PC-3 (cell line): Measurements from ENCODE around the gene TAF11L14. TPM values are rescaled to one million over a fixed set of nuclear protein-coding genes. Genes with fewer than 3 reads are reported as not detected.
"Not testable (repeated sequence)": the region's sequence is repeated elsewhere in the genome, so short reads cannot be mapped to it uniquely, and the experiment has no call there.

Source experiments
- ATAC-seq: fragments of 200-7000 bp; cut with Tn5 transposase; 2 replicates; pipeline ENCODE4 v1.9.1; 2020; ENCODE audit warnings: mild to moderate bottlenecking, moderate library complexity
- BruUV-seq: library from RNA; stranded (reverse); fragments of 400-500 nt; replicated peaks from 2 replicates; lab custom pipeline; 2021; lab: Mats Ljungman, UMichigan
- CTCF ChIA-PET: fragments of 300-600 bp; sonication (Branson Sonifier 250); formaldehyde crosslinking; loops from one replicate; lab custom pipeline; 2022; ENCODE audit warnings: antibody characterized with exemption; lab: Charles Lee
- POLR2A ChIA-PET: fragments of 300-600 bp; sonication (Branson Sonifier 250); formaldehyde crosslinking; loops from one replicate; lab custom pipeline; 2022; ENCODE audit warnings: antibody characterized with exemption; ENCODE audit not compliant: unreplicated experiment; lab: Charles Lee
- DNase-seq: peaks from one replicate; pipeline ENCODE4 v3.0.0-alpha.2; 2015
- H2AFZ ChIP-seq: fragments of 300-600 bp; sonication (generic); 2 replicates; pipeline ENCODE4 v1.6.0; 2016; ENCODE audit warnings: antibody characterized with exemption, low read length
- H3F3A ChIP-seq: fragments of 300-600 bp; sonication (generic); one replicate; pipeline ENCODE4 v1.6.0; 2017; ENCODE audit warnings: antibody characterized with exemption, low read length, control low read depth, mild to moderate bottlenecking; ENCODE audit not compliant: unreplicated experiment
- H3K27ac ChIP-seq: fragments of 300-600 bp; sonication (generic); 2 replicates; pipeline ENCODE4 v1.5.1; 2016; ENCODE audit warnings: mild to moderate bottlenecking, low read length
- H3K27me3 ChIP-seq: fragments of 300-600 bp; sonication (generic); 2 replicates; pipeline ENCODE4 v1.6.1; 2016; ENCODE audit warnings: low read length, mixed read lengths
- H3K36me3 ChIP-seq: fragments of 300-600 bp; sonication (generic); 2 replicates; pipeline ENCODE4 v1.6.1; 2016; ENCODE audit warnings: low read depth, mixed run types, low read length, mixed read lengths
- H3K4me1 ChIP-seq: fragments of 300-600 bp; sonication (generic); 2 replicates; pipeline ENCODE4 v1.5.1; 2016; ENCODE audit warnings: low read length; ENCODE audit not compliant: insufficient read depth
- H3K4me2 ChIP-seq: fragments of 300-600 bp; sonication (generic); 2 replicates; pipeline ENCODE4 v1.6.0; 2016; ENCODE audit warnings: low read length
- H3K4me3 ChIP-seq: fragments of 300-600 bp; sonication (generic); 2 replicates; pipeline ENCODE4 v1.5.1; 2016; ENCODE audit warnings: mild to moderate bottlenecking, low read length, mixed read lengths
- H3K79me2 ChIP-seq: fragments of 300-600 bp; sonication (generic); 2 replicates; pipeline ENCODE4 v1.6.1; 2017; ENCODE audit warnings: low read length, mixed read lengths
- H3K9ac ChIP-seq: fragments of 300-600 bp; sonication (generic); 2 replicates; pipeline ENCODE4 v1.6.0; 2016; ENCODE audit warnings: mild to moderate bottlenecking, low read length
- H3K9me2 ChIP-seq: fragments of 300-600 bp; sonication (generic); replicated peaks from 2 replicates; pipeline ENCODE4 v1.6.1; 2016; ENCODE audit warnings: mixed run types, low read length, mixed read lengths
- H3K9me3 ChIP-seq: fragments of 300-600 bp; sonication (generic); 2 replicates; pipeline ENCODE4 v1.6.1; 2016; ENCODE audit warnings: low read length, mixed read lengths
- H4K20me1 ChIP-seq: fragments of 300-600 bp; sonication (generic); 2 replicates; pipeline ENCODE4 v1.6.1; 2016; ENCODE audit warnings: low read length, mixed read lengths
- EZH2 ChIP-seq: fragments of 300-600 bp; sonication (generic); IDR thresholded peaks from one replicate; pipeline ENCODE4 v1.6.1; 2017; ENCODE audit warnings: antibody characterized with exemption, mild to moderate bottlenecking, low read length; ENCODE audit not compliant: unreplicated experiment
- EZH2phosphoT487 ChIP-seq: fragments of 300-600 bp; sonication (generic); IDR thresholded peaks from 2 replicates; pipeline ENCODE4 v1.6.1; 2018; ENCODE audit warnings: mild to moderate bottlenecking, antibody characterized with exemption, low read length, borderline replicate concordance
- intact Hi-C: fragments of 100-400 bp; cut with micrococcal nuclease; formaldehyde crosslinking; loops from 2 replicates; pipeline ENCODE4 v1.9.0; 2023
- total RNA-seq: library from RNA; depleted of rRNA; stranded (reverse); fragments of >200 nt; gene quantifications from 2 replicates; pipeline ENCODE4 v1.2.3, GENCODE V29; 2014
- TF ChIP-seq, protein P1 (sequence below): fragments of 300-600 bp; sonication (generic); conservative IDR thresholded peaks from 2 replicates; pipeline ENCODE4 v1.5.1; 2017; ENCODE audit warnings: antibody characterized with exemption, low read depth, mild to moderate bottlenecking, low read length

Gene TAF11L14
- total RNA-seq, 1 experiment from 2014 or later: not detected

DNA sequence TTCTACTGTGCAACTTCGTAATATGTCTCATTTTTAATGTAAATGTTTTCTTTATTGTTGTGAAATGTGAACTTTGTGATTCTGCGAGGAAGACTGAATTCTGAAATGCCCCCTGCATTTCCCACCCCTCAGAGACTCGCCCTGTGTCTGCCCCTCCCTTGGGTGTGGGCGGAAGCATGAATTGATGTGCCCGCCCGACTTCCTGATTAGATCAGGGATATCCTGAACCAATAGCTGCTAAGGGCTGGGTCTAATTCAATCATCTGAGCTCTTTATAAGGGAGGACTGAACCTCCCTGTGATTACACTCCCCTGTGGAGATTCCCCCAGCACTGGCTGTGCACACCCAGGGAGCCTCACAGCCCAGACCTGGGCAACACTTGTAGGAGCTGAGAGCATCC lies 30.4 kb upstream of the TAF11L14 start, which contains the start of gene TAF11L11:
Gene TAF11L11 (plus strand): TSS at position 304 of the 400 bp plus-strand sequence.
- not testable (repeated sequence) for DNase-seq

DNA sequence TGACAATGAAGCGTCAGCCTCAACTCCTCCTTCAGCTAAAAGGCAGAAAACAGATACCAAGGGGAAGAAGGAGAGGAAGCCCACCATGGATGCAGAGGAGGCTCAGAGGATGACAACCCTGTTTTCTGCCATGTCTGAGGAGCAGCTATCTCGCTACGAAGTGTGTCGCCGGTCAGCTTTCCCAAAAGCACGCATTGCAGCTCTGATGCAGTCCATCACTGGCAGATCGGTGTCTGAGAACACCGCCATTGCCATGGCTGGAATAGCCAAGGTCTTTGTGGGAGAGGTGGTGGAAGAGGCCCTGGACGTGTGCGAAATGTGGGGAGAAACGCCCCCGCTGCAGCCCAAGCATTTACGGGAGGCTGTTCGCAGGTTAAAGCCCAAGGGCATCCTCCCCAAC lies 29.3 kb upstream of the TAF11L14 start:
- Histone ChIP-seq H3F3A (no peaks in the 10 kb centered on the region), H2AFZ (no peak overlapping the region), H3K27me3 (no peaks in the 10 kb centered on the region), H4K20me1 (no peaks in the 10 kb centered on the region), H3K4me1 (no peaks in the 10 kb centered on the region), H3K4me2 (no peak overlapping the region), H3K27ac (no peak overlapping the region), H3K9ac (no peak overlapping the region), H3K9me2 (no peaks in the 10 kb centered on the region), H3K79me2 (no peaks in the 10 kb centered on the region), H3K4me3 (no peak overlapping the region), H3K9me3 (no peaks in the 10 kb centered on the region), H3K36me3 (no peaks in the 10 kb centered on the region)
- ChIA-PET POLR2A (no interaction called here), CTCF (no interaction called here)
- TF ChIP-seq EZH2: no peak
- TF ChIP-seq, protein P1, sequence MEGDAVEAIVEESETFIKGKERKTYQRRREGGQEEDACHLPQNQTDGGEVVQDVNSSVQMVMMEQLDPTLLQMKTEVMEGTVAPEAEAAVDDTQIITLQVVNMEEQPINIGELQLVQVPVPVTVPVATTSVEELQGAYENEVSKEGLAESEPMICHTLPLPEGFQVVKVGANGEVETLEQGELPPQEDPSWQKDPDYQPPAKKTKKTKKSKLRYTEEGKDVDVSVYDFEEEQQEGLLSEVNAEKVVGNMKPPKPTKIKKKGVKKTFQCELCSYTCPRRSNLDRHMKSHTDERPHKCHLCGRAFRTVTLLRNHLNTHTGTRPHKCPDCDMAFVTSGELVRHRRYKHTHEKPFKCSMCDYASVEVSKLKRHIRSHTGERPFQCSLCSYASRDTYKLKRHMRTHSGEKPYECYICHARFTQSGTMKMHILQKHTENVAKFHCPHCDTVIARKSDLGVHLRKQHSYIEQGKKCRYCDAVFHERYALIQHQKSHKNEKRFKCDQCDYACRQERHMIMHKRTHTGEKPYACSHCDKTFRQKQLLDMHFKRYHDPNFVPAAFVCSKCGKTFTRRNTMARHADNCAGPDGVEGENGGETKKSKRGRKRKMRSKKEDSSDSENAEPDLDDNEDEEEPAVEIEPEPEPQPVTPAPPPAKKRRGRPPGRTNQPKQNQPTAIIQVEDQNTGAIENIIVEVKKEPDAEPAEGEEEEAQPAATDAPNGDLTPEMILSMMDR: no peak
- TF ChIP-seq EZH2phosphoT487: no peak
- ATAC-seq (no peak), DNase-seq (no peak)
- no TSS peak for BruUV-seq
- intact Hi-C loops: no loop called here

More for the DNA sequence above, 30.4 kb upstream of the TAF11L14 start, which contains the start of gene TAF11L11:
- H3K4me3 ChIP-seq, H4K20me1 ChIP-seq, H3K27me3 ChIP-seq, ATAC-seq, H3K9ac ChIP-seq, H3K36me3 ChIP-seq, POLR2A ChIA-PET, H2AFZ ChIP-seq, H3F3A ChIP-seq, H3K9me3 ChIP-seq, intact Hi-C loops, H3K27ac ChIP-seq, CTCF ChIA-PET, BruUV-seq, H3K79me2 ChIP-seq, H3K9me2 ChIP-seq, H3K4me2 ChIP-seq, H3K4me1 ChIP-seq: not testable (repeated sequence)

DNA sequence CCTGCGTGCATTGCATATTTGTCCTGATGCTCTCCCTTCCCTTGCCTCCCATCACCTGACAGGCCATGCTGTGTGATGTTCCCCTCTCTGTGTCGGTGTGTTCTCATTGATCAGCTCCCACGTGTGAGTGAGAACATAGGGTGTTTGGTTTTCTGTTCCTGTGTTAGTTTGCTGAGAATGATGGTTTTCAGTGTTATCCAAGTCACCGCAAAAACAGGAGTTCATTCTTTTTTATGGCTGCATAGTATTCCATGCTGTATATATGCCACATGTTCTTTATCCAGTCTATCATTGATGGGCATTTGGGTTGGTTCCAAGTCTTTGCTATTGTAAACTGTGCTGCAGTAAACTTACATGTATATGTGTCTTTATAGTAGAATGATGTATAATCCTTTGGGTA lies 26.8 kb upstream of the TAF11L14 start:
- H3F3A ChIP-seq, H3K9me3 ChIP-seq, H3K36me3 ChIP-seq, ATAC-seq, H3K4me3 ChIP-seq, H3K9me2 ChIP-seq, intact Hi-C loops, H3K27me3 ChIP-seq, H4K20me1 ChIP-seq, H3K4me1 ChIP-seq, CTCF ChIA-PET, H2AFZ ChIP-seq, BruUV-seq, H3K79me2 ChIP-seq, H3K9ac ChIP-seq, POLR2A ChIA-PET, H3K4me2 ChIP-seq, H3K27ac ChIP-seq, DNase-seq: not testable (repeated sequence)

DNA sequence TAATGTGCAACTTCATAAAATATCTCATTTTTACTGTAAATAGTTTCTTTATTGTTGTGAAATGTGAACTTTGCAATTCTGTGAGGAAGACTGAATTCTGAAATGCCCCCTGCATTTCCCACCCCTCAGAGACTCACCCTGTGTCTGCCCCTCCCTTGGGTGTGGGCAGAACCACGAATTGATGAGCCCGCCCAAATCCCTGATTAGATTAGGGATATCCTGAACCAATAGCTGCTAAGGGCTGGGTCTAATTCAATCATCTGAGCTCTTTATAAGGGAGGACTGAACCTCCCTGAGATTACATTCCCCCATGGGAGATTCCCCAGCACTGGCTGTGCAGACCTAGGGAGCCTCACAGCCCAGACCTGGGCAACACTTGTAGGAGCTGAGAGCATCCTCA lies 24.2 kb upstream of the TAF11L14 start, which contains the start of gene TAF11L12:
Gene TAF11L12 (plus strand): TSS at position 301 of the 400 bp plus-strand sequence.
- DNase-seq, H3K27me3 ChIP-seq, H3K79me2 ChIP-seq, BruUV-seq, H3K27ac ChIP-seq, H3K4me1 ChIP-seq, H3K4me3 ChIP-seq, H3K9me3 ChIP-seq, H3F3A ChIP-seq, intact Hi-C loops, H4K20me1 ChIP-seq, ATAC-seq, H3K9me2 ChIP-seq, H3K9ac ChIP-seq, CTCF ChIA-PET, H2AFZ ChIP-seq, H3K4me2 ChIP-seq, H3K36me3 ChIP-seq, POLR2A ChIA-PET: not testable (repeated sequence)
